ENCODE data around the gene CEMIP.
"Not testable (repeated sequence)": the region's sequence is repeated elsewhere in the genome, so short reads cannot be mapped to it uniquely, and the experiment has no call there.

Gene CEMIP

GRCh38 chr15:80946576-80946975 is 167.4 kb downstream of the CEMIP start:
- in situ Hi-C loops (cut with HindIII; ENCODE audit: low sequenced_read_pairs): no loop called here

- in situ Hi-C loops (cut with HindIII; ENCODE audit: low sequenced_read_pairs): no loop called here
Measured at GRCh38 chr15:80948651-80949292, 169.6 kb downstream of the CEMIP start.

- in situ Hi-C loops (cut with HindIII; ENCODE audit: low sequenced_read_pairs): no loop called here
Measured at GRCh38 chr15:80949756-80950155, 170.6 kb downstream of the CEMIP start.

- in situ Hi-C loops (cut with HindIII; ENCODE audit: low sequenced_read_pairs): no loop called here
Measured at GRCh38 chr15:80950291-80951078, 171.3 kb downstream of the CEMIP start.

GRCh38 chr15:80951941-80952340 is 172.8 kb downstream of the CEMIP start:
- in situ Hi-C loops (cut with HindIII; ENCODE audit: low sequenced_read_pairs): no loop called here

GRCh38 chr15:80953001-80953952 is 174.1 kb downstream of the CEMIP start:
- in situ Hi-C loops (cut with HindIII; ENCODE audit: low sequenced_read_pairs): no loop called here

- in situ Hi-C loops (cut with HindIII; ENCODE audit: low sequenced_read_pairs): no loop called here
Measured at GRCh38 chr15:80953953-80954778, 175.0 kb downstream of the CEMIP start.

- in situ Hi-C loops (cut with HindIII; ENCODE audit: low sequenced_read_pairs): not testable (repeated sequence)
Measured at GRCh38 chr15:80955571-80956452, 176.6 kb downstream of the CEMIP start.

- in situ Hi-C loops (cut with HindIII; ENCODE audit: low sequenced_read_pairs): no loop called here
Measured at GRCh38 chr15:80957556-80957955, 178.4 kb downstream of the CEMIP start.

- in situ Hi-C loops (cut with HindIII; ENCODE audit: low sequenced_read_pairs): no loop called here
Measured at GRCh38 chr15:80957976-80958375, 178.8 kb downstream of the CEMIP start.

- in situ Hi-C loops (cut with HindIII; ENCODE audit: low sequenced_read_pairs): no loop called here
Measured at GRCh38 chr15:80958818-80959495, 179.8 kb downstream of the CEMIP start.

GRCh38 chr15:80965454-80965853 is 186.3 kb downstream of the CEMIP start:
- in situ Hi-C loops (cut with HindIII; ENCODE audit: low sequenced_read_pairs): loop anchor here (10.0 kb wide), 1 partner anchor 111 kb away; no protein-coding TSS in a partner anchor

GRCh38 chr15:80966431-80967197 is 187.4 kb downstream of the CEMIP start:
- in situ Hi-C loops (cut with HindIII; ENCODE audit: low sequenced_read_pairs): loop anchor here (10.0 kb wide), 1 partner anchor 112 kb away; no protein-coding TSS in a partner anchor

- in situ Hi-C loops (cut with HindIII; ENCODE audit: low sequenced_read_pairs): loop anchor here (10.0 kb wide), 1 partner anchor 113 kb away; no protein-coding TSS in a partner anchor
Measured at GRCh38 chr15:80967451-80967850, 188.3 kb downstream of the CEMIP start.

GRCh38 chr15:80967991-80968510 is 188.9 kb downstream of the CEMIP start:
- in situ Hi-C loops (cut with HindIII; ENCODE audit: low sequenced_read_pairs): loop anchor here (10.0 kb wide), 1 partner anchor 113 kb away; no protein-coding TSS in a partner anchor

GRCh38 chr15:80969316-80969715 is 190.1 kb downstream of the CEMIP start:
- in situ Hi-C loops (cut with HindIII; ENCODE audit: low sequenced_read_pairs): loop anchor here (10.0 kb wide), 1 partner anchor 115 kb away; no protein-coding TSS in a partner anchor

- in situ Hi-C loops (cut with HindIII; ENCODE audit: low sequenced_read_pairs): no loop called here
Measured at GRCh38 chr15:80970018-80970657, 191.0 kb downstream of the CEMIP start.

Data from DLD1 (cell line).